Measurements from ENCODE around the gene GJB6.
A peak's percentile ranks its signal among the peaks of the same experiment; 100 is the strongest.

Gene GJB6

DNA sequence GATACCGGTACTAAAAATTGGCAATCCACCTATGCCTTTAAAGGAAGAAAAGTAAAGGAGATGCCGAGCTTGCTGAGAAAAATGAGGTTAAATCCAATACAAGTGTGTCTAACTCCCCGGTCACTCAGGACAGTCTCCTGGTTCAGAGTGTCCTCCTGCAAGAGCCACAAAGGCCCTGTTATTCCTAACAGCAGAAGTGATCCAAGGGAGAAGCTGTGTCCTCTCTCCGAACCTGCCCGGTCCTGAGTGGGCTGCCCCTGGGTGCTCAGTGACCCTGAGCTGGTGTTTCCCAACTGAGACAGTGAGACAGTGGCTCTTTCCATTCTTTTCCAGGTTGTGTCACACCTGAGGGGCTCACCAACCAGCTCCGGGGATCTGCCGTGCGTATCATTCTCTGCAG, 4.8 kb downstream of the GJB6 start:
- DNase-seq: no peak

DNA sequence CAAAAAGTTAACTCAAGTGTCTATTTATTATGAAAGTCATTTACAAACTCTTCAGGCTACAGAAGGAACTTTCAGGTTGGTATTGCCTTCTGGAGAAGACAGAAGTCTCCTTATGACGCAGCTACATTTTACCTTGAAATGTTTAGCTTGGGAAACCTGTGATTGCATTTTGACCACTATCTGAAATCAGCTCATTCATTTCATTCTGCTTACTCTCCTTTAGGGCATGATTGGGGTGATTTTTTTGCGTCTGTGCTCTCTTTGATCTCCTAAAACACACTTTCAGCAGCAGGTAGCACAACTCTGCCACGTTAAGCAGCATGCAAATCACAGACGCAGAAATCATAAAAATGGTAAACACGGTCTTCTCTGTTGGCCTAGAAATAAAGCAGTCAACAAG, 9.6 kb downstream of the GJB6 start:
- DNase-seq: no peak

- peak; percentile 93 to 99 for DNase-seq
Measured at GRCh38 chr13:20221772-20222171, 10.3 kb downstream of the GJB6 start.

DNA sequence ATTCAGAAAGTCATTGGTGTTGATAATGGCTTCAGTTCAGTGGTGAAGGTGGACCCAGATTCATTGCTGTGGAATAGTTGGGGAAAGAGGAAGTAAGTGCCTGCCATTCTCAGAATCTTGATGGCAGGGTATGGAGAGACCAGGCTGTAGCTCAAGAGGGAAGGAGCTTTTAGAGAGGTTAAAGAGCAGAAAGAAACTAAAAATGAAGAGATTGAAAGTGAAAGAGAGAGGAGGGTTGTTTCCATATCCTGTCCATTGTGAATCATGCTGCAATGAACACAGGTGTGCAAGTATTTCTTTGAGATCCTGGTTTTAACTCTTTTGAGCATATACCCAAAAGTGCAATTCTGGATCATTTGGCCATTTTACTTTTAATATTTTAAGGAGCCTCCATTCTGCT, 12.5 kb downstream of the GJB6 start:
- DNase-seq: peak in 1 of 2 donors; percentile 17

- DNase-seq: no peak
Measured at GRCh38 chr13:20217168-20217567, 15.0 kb downstream of the GJB6 start.

DNA sequence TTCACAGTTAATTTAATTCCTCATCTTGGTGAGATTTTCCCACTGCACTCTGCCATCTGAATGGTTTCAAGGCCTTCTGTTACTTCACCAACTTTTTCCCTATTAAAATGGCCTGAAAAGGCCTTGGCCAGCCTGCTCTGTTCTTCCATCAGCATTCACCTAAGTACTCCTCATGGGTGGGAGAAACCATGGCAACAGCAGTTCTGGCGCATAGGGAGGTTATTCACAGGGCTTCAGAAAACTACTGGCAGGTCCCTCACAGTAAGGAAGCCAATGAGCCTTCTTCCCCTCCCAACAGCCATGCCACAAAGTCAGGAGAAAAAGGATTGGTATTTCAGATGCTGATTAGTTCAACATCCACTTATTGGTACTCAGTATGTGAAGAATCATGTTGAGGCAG, 22.2 kb downstream of the GJB6 start:
- DNase-seq: no peak

- DNase-seq: no peak
Measured at GRCh38 chr13:20206698-20207235, 25.4 kb downstream of the GJB6 start.

- peak in 1 of 2 donors; percentile 17 for DNase-seq
Measured at GRCh38 chr13:20206065-20206697, 25.9 kb downstream of the GJB6 start.

GRCh38 chr13:20198781-20199180, 33.3 kb downstream of the GJB6 start:
- no peak for DNase-seq

- peak; percentile 42 to 90 for DNase-seq
Measured at GRCh38 chr13:20197361-20197834, 34.7 kb downstream of the GJB6 start.

DNA sequence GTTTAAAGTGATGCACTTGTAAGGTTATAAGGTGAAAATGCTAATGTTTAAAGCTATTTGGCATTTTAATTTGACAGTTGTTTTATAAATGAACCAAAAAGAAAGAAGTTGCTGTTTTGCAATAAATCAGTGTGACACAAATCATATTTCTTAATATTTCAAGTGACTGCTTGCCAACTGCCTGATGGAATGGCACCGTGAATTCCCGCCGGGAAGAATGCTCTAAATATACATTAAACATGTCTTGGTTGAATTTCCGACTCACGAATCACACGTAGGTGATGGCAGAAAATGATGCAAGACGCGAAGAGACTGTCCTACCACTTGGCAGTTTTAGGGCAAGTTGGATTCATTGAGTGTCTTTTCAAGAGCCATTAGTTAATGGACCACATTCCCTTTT, 36.3 kb downstream of the GJB6 start:
- DNase-seq: peak; percentile 64

- peak; percentile 60 to 85 for DNase-seq
Measured at GRCh38 chr13:20193907-20194631, 38.0 kb downstream of the GJB6 start.

DNA sequence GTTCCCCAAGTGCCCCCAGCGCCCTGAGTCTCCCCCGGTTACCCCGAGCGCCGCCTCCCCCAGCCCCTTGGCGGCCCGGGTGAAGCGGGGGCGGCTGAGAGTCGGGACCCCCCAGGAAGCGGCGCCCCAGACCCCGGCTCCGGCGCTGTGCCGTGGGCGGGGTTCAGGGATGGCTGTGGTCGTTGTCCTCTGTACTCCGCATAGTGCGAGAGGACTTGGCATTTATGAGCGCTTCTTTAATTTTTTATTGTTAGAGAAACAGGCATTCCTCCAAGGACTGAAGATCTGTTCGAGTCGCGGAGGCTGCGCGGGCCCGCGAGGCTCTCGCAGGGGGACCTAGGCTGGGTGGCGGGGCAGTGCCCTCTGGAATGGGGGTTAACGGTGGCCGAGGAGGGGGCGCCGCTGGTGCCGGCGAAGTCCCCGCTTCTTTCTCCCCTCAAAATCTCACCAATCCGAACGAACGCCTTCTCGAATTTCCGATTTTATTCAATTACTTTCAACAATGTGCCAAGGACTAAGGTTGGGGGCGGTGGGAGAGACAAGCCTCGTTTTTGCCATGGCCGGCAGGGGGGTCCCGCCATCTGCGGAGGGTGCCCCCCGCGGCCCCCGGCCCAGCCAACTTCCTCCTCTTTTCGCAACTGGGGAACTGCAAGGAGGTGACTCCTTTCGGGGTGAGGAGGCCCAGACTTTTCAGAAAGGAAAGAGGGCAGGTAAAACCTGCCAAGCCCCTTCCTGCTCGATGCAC, 38.8 kb downstream of the GJB6 start:
- DNase-seq: no peak

DNA sequence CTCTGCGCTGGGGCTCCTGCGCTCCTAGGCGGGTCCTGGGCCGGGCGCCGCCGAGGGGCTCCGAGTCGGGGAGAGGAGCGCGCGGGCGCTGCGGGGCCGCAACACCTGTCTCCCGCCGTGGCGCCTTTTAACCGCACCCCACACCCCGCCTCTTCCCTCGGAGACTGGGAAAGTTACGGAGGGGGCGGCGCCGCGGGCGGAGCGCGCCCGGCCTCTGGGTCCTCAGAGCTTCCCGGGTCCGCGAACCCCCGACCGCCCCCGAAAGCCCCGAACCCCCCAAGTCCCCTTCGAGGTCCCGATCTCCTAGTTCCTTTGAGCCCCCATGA, 39.3 kb downstream of the GJB6 start, which contains the start of gene GJB2:
TSS of gene GJB2 (minus strand) at position 103 of the 326 bp plus-strand sequence. CDS start 3,357 bp downstream, outside the sequence.
- no peak for DNase-seq

DNA sequence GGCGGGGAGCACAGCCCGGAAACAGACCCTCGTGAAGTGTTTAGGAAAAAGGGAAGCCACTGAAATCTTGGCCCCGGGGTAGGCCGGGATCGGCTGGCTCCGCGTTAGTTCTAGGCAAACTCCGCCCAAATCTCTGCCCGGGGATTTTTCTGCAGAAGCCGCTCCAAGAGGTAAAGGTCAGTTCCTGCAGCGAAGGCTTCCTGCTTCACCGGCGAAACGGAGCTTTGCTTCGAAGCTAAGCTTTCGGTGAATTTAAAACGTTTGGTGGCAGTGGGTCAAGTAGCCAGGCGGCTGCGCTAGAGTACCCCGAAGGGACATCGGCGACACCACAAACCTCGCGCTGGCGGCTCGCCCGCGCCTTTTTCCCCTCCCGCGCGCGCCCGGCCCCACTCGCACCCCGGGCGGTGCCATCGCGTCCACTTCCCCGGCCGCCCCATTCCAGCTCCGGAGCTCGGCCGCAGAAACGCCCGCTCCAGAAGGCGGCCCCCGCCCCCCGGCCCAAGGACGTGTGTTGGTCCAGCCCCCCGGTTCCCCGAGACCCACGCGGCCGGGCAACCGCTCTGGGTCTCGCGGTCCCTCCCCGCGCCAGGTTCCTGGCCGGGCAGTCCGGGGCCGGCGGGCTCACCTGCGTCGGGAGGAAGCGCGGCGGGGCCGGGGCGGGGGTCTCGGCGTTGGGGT, 39.8 kb downstream of the GJB6 start:
- DNase-seq: peak; percentile 53 to 57

GRCh38 chr13:20191311-20192157, 40.6 kb downstream of the GJB6 start:
- peak; percentile 41 to 54 for DNase-seq

- no peak for DNase-seq
Measured at GRCh38 chr13:20190481-20191310, 41.4 kb downstream of the GJB6 start.

DNA sequence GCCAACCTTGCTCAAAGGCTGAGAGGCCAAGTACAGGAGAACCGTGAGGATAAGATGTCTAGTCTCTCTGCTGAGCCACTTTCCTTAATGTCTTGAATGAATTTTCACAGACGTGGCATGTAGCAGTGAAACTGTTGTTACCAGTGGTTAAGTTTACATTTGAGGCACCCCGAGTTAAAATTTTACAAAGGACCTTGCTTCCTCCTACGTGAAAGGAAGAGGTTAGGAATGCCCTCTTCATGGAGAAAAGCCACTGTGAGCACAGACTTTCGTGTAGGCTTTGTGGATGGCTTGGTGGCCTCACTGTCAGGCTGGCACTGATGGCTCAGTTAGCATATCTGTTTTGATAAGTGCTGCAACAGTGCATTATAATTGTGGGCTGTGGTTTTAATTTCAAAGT, 42.0 kb downstream of the GJB6 start:
- DNase-seq: no peak

DNA sequence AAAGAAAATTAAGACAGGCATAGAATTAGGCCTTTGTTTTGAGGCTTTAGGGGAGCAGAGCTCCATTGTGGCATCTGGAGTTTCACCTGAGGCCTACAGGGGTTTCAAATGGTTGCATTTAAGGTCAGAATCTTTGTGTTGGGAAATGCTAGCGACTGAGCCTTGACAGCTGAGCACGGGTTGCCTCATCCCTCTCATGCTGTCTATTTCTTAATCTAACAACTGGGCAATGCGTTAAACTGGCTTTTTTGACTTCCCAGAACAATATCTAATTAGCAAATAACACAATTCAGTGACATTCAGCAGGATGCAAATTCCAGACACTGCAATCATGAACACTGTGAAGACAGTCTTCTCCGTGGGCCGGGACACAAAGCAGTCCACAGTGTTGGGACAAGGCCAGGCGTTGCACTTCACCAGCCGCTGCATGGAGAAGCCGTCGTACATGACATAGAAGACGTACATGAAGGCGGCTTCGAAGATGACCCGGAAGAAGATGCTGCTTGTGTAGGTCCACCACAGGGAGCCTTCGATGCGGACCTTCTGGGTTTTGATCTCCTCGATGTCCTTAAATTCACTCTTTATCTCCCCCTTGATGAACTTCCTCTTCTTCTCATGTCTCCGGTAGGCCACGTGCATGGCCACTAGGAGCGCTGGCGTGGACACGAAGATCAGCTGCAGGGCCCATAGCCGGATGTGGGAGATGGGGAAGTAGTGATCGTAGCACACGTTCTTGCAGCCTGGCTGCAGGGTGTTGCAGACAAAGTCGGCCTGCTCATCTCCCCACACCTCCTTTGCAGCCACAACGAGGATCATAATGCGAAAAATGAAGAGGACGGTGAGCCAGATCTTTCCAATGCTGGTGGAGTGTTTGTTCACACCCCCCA, 43.2 kb downstream of the GJB6 start:
- DNase-seq: peak; percentile 48 to 60

- no peak for DNase-seq
Measured at GRCh38 chr13:20186771-20187170, 45.3 kb downstream of the GJB6 start.

All from inflammatory macrophage treated with lipopolysaccharide for 1 hour (primary cell).